Esophagus squamous epithelium (tissue), 4 donors: ENCODE results near the gene HK3.

ENCODE experiments used
- CTCF ChIP-seq, 6 experiments: fragments of 450-650 bp in 4 of 6; fragments of 200-600 bp in 2 of 6; sonication (generic) in 2 of 6; IDR thresholded peaks; one replicate each; pipeline ENCODE4 v1.5.1; 2016 to 2019; ENCODE audit warnings: antibody characterized with exemption in 6 of 6, mild to moderate bottlenecking in 4 of 6, moderate library complexity in 4 of 6
- POLR2A ChIP-seq, 4 donors: fragments of 450-650 bp; IDR thresholded peaks; one replicate each; pipeline ENCODE4 v1.6.1; 2017; ENCODE audit warnings: antibody characterized with exemption in 4 of 4, mild to moderate bottlenecking in 4 of 4, moderate library complexity in 3 of 4

- no peak for TF ChIP-seq POLR2A (IDR thresholded peaks at IDR 0.05)
- TF ChIP-seq CTCF (IDR thresholded peaks at IDR 0.05): no peak
Observed at GRCh38 chr5:176922817-176923216, 23.7 kb upstream of the HK3 start.
